NK-92 treated with Interleukin-12 subunit alpha and Interleukin-12 subunit beta, amount 100 ng/mL, for 24 hours (cell line): ENCODE results near the gene ADAMTS2.
"Not testable (repeated sequence)": the region's sequence is repeated elsewhere in the genome, so short reads cannot be mapped to it uniquely, and the experiment has no call there.

Experiments used
- DNase-seq: peaks from one replicate; lab custom pipeline; 2025; lab: John Stamatoyannopoulos, UW

ADAMTS2 gene

DNA sequence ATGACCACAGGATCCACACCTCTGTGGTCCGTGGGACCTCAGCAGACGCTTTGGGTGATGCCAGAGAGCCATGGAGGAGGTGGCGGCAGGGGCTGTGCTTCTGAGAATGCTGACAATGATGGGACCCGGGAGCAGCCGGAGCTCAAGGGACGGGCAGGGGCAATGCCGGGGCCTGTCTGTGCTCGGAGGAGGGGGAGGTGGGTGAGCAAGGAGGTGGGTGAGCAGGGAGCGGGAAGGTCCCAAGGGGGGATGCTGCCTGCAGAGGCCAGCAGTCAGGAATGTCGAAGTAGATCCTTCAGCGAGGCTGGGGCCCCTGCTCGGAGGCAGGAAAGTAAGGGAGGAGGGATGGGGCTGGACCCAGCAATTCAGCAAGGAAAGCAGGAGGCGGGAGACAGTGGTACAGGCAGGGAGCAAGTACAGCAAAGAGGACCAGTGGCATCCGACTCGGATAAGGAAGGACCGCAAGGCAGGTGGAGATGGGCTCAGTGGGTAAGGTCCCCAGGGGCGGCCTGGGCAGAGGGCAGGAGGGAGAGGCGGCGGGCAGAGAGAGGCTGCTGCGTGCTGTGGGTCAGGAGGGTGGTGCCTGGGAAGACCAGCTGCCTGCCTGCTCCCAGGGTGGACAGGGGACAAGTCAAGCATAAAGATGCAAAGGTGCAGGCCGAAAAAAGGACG lies 49.0 kb downstream of the ADAMTS2 start:
- DNase-seq, result no peak

DNA sequence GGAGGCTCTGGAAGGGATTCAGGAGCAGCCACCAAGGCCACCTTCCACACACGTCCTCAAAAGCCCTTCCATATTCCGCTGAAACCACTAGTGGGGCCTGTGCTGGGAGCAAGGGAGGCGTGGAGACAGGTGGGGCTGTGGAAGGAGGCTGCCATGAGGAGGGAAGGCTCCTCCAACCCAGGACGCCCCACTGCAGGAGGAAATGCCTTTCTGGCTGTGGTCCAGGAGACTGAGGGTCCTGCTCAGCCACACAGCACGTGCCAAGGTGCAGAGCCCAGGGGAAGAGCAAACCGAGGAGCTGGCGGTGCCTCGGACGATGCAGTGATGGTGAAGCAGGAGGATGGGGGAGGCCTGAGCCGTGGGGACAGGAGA lies 49.5 kb downstream of the ADAMTS2 start:
- DNase-seq, result no peak

DNA sequence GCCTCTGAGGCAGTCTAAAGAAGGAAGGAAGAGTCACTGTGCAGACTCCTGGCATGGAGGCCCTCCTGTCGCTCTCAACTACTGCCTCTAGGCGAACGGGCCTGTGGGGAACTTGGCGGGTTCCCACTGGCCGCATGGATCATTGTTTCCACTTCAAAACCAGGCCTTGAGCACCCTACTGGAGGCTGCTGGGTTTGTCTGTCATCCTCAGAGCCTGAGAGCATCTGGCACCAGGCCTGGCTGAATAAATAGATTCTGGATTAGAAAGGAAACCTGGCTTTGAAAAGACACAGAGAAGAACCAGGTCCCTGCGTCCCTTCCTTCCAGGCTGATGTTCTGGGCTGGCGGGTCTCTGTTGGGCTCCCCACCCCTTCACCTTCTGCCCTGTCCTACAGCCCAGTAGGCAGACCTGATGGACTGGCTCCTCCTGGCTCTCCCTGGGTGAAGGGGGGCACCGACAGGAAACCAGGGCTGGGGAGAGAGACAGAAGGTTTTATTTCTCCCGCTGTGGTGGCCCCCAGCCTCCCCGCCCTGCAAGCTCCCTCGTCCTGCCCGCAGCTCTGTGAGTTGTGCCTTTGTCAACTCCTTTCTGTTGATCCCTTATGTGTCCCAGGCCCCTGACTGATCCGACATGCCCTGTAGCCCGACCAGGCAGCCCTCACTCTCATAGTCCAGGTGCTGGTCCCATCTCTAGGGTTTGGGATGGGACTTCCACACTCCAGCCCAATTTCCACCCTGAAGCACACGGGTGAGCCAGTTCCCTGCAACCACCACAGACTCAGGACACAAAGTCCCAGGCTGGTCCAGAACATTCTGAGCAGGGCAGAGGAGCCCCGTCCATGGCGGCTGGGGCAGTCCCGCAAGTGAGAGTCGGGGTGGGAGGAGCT lies 50.1 kb downstream of the ADAMTS2 start:
- no peak for DNase-seq

GRCh38 chr5:179294131-179294780 lies 51.0 kb downstream of the ADAMTS2 start:
- no peak for DNase-seq

DNA sequence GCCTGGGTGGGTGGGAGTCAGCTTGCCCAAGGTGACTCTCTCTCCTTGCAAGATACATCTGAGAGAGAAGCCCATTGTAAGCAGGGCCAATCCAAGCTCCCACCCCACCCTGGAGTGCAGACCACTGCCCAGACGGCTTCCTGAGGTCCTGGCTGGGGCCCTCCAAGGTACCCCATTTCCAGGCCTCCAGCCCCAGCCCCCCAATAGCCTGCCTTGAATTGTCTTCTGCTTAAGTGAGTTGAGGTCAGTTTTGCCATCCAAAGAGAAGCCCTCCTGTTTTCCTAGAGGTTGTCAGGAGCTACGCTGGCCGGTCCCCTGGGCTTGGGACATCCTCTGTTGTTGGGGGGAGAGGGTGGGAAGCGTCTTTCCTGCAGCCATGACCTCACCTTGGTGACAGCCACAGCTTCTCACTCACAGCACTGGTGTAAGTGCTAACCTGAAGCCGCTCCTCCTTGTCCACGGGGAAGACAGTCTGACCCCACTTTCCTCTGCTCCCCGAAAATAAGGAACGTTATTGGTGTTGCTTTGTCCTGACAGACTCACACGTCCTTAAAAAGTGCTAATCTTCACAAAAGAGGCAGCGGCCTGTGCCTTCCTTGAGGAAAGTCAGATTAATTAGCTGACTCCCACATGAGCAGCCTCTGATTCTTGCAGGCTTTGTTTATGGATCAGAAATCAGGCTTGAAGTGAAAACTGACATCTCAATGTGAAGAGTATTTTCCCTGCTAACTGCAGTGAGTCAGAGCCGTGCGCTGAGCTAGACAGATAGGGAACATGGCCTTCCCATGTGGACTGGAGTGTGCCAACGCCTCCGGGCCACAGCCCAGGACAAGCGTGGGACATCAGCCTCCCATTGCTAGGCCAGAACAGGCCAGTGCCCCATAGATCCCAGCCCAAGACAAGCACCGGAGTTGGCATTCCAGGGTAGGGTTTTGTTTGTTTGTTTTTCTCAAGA lies 52.3 kb downstream of the ADAMTS2 start:
- no peak for DNase-seq

GRCh38 chr5:179292202-179292601 lies 53.1 kb downstream of the ADAMTS2 start:
- DNase-seq, result no peak

- DNase-seq, result no peak
Measured at GRCh38 chr5:179290681-179291540, 54.4 kb downstream of the ADAMTS2 start.

DNA sequence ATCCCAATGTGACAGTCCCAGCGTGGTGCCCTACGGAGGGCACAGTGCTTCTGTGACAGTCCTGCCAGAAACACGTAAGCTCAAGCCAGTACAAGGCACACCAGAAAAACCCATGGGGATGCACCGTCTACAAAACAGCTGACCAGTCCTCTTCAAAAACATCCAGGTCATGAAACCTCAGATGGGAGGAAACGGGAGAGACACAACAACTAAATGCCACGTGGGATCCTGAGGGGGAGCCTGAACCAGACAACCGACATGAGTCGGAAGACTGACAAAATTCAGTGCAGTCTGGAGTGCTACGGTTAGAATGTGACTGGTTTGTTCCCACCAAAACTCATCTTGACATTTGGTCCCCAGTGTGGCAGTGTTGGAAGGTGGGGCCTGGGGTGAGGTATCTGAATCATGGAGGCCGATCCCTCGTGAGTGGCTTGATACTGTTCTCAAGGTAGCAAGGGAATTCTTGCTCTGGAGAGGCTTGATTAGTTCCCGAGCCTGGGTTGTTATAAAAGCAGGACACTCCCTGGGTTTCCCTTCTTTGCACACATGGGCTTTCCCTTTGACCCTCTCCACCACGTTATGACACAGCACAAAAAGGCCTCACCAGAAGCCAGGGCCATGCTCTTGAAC lies 55.4 kb downstream of the ADAMTS2 start:
- DNase-seq, result no peak

DNA sequence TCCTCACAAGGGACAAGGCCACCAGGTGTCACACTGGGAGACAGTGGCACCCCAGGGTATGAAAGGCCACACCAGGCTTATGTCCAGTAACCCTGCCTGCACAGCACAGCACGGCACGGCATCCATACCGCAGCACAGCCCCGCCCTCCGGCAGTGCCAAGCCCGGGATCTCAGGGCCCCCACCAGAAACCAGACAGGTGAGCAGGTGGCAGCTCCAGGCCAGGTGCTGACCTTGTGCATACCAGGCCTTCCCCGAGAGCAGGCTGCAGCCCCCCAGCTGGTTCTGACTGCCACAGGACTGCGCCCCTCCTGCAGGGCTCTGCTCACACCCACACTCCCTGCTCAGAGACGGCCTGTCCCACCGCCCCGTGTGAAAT lies 56.5 kb downstream of the ADAMTS2 start:
- no peak for DNase-seq

DNA sequence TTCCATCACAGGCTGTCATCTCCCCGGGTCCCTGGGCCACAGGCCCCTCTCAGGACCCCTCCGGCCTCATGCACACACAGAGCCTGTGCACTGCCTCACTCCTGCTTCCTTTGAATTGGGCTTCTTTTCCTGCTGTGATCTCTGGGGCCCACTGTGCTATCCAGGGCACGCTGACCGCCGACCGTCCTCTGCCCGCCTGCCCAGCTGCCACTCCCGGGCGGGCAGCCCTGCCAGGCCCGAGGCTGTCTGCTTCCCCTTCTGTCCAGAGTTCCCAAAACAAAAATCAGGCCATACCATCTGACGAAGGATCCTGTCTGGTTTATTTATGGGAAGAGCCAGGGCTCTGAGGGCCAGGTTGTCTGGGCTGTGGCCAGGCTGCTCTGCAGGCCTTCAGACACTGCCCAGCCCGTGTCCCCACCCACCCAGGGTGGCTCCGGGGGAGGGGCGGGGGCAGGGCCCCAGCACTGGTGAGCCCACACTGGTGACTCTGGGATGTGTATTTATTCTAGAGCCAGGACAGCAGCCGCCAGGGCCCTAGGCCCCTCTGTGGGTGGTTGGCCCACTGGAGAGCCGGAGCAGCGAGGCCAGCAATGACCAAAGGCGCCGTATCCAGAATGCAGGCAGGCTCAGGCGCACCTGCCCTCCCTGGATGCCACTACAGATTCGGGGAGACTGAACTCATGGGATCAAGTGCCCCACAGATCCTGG lies 57.0 kb downstream of the ADAMTS2 start:
- no peak for DNase-seq

DNA sequence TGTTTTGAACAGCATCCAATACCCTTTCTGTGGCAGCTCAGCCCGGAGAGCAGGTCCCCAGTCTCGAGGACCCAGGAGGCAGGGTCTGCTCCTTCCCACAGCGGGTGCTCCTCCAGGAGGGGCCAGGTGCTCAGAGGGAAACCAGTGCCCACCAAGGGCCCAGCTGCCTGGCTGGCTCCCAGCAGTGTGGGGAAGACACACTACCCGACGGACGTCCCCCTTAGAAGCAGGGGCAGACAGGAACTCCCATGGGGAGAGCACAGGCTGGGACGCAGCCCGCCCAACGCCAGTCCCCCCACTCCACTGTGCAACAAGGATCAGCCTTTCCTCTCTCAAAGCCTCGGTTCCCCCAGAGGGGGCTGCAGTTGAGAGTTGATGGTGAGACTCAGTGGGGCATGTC lies 57.6 kb downstream of the ADAMTS2 start:
- DNase-seq, result no peak

GRCh38 chr5:179287071-179287470 lies 58.2 kb downstream of the ADAMTS2 start:
- no peak for DNase-seq

DNA sequence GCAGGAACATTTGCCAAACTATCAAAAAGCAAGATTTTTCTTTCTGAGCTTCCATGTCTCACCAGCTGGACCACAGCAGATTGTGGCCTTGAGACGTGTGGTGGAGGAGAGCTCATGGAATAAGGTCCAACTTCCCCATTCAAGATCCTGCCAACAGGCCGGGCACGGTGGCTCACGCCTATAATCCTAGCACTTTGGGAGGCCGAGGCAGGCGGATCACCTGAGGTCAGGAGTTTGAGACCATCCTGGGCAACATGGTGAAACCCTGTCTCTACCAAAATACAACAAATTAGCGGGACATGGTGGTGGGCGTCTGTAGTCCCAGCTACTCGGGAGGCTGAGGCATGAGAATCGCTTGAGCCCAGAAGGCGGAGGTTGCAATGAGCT lies 59.5 kb downstream of the ADAMTS2 start:
- DNase-seq, result not testable (repeated sequence)

DNA sequence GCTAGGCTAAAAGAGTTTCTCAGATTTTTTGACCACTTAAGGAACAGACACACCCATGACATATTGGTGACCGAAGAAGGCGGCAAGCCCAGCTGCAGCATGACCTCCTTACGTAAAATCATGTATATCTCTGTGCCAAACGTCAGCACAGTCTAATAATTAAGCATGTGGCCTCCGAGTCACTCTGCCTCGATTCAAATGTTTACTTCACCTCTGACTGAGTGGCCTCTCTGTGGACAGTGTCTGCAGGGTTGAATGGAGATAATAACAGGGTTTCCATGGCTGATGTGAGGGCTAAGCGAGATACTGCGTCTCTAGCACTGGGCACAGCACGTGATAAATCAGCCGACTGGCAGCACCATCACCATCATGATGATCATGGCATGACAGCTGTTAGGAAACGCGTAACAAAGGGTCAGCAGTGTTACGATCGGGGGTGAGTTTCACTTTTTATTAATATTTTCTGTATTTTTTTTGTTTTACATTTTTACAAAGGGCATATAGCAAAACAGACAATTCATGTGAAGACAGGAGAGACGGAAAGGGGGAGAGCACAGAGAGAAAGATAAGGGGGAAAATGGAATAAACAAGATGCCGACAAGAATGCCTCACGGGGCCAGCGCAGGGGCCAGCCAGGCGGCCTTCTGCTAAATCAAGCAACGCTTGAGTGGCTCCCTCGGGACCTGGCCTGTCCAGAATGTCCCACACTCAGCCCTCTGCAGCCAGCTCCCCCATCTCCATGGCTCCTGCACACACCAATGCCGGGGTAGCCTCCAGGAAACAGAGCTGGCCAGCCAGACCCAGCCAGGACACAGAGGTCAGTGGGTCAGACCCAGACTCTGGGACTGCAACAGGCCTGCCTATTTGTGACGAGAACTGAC lies 60.3 kb downstream of the ADAMTS2 start:
- DNase-seq, result no peak

GRCh38 chr5:179283908-179284307 lies 61.4 kb downstream of the ADAMTS2 start:
- not testable (repeated sequence) for DNase-seq

GRCh38 chr5:179281694-179282093 lies 63.6 kb downstream of the ADAMTS2 start:
- no peak for DNase-seq

DNA sequence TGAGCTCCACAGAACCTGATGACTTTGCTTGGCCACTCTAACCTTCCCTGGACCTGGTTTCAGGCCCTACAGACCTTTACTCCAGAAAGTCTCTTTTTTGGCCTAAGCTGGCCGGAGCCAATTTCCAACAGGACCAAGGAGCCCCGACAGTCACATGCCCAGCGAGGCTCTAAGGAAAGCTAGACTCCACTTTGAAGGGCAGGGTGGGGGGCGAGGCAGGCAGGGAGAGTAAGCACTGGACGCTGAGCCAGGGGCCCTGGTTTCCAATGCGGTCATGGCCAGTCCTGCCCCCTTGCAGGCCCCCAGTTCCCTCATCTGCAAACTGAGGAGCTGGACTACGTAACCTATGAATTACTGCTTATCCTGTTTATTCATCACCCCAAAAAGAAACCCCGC lies 65.2 kb downstream of the ADAMTS2 start:
- no peak for DNase-seq

GRCh38 chr5:179279347-179280094 lies 65.7 kb downstream of the ADAMTS2 start:
- no peak for DNase-seq
